GM10847 (cell line): ENCODE measurements around the gene RARB.

Source experiments
- POLR2A ChIP-seq: IDR thresholded peaks from 2 replicates; pipeline ENCODE4 v1.6.1; 2011; ENCODE audit not compliant: insufficient read length; ENCODE audit errors: extremely low read depth

The RARB gene

DNA sequence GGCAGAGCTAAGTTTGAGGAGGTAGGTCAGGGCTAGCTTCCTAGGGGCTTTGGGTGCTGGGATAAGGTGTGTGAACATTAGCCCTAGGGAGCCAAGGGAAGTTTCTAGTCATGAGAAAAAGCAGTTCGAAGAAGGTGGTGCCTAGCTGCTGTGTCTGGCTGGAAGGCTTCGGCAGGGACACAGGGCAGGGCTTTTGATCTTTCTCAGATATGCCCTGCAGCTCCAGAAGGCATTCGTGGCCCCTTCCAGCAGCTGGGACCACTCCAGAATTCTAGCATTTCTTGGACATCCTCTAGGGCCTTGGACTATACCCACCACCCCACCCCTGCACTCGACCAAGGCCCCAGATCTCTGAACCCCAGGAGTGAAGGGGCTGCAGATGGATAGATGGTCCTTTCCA, 148.1 kb downstream of the RARB start:
- TF ChIP-seq POLR2A, result no peak

- no peak for TF ChIP-seq POLR2A
These were observed 148.9 kb downstream of the RARB start for GRCh38 chr3:25576831-25577454.

- TF ChIP-seq POLR2A, result no peak
These were observed 150.0 kb downstream of the RARB start for GRCh38 chr3:25578059-25578458.

GRCh38 chr3:25580534-25580933, 152.5 kb downstream of the RARB start:
- no peak for TF ChIP-seq POLR2A

DNA sequence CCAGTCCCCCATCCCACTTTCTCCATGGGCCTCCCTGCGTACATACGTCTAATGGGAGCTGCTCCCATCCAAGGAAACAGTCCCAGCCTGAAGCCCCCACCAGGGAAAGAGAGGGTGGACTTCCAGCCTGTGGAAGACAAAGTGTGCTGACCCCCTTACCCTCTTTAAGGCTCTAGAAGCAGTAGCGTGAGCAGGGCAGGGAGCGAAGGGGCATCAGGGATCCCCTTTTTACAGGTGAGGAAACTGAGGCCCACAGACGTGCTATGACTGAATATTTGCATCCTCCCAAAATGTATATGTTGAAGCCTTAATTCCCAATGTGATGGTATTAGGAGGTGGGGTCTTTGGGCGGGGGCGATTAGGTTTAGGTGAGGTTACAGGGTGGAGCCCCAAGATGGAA, 153.3 kb downstream of the RARB start:
- TF ChIP-seq POLR2A, result no peak

DNA sequence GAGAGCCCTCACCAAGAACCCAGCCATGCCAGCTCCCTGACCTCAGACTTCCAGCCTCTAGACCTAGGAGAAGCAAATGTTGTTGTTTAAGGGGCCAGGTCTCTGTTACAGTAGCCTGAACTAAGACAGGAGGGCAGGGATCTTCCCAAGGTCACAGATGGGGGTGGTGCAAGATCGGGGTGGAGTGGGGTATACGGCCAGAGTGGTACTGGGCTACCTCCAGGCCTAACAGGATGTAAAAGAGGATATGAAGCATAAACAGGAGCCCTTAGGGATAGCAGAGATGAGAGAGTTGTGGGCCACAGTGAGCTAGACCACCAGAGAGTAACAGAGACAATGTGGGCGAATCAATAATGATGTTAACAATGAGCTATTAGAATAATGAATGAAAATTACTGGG, 153.8 kb downstream of the RARB start:
- TF ChIP-seq POLR2A, result no peak

DNA sequence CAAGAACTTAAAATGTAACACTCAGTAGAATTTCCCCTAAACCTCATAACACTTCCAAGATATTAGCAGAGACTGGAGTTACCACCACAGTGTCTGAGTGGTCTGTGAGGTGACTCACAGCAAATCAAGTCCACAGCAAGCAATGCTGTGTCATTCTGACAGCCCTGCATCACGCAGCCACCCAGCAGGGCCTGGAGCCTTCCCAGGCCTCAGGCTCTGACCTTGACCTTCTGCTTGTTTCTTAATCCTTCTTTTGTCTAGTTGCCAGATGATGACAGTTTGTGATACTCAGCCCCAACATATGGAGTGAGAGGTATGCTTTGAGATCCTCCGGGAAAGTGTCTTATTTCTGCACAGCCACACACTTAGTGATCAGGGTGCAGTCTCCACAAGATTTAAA, 154.2 kb downstream of the RARB start:
- no peak for TF ChIP-seq POLR2A

DNA sequence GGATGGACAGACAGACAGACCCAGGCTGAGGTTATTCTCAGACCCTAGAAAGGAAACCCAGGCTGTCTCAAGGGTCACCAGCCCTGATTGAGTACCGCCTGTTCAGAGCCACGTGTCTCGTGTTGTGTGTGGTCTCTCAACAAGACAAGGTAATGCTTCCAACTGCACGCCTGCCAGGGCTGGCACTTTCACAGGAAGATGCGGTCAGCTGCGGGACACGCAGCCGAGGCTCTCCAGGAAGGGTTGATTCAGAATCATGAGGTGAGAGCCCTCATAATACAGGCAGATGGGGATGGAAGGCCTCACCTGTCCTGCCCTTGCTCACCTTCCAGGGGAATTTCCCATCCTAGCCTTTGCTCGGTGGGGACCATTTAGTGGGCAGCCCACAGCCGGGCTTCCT, 155.3 kb downstream of the RARB start:
- TF ChIP-seq POLR2A, result no peak

DNA sequence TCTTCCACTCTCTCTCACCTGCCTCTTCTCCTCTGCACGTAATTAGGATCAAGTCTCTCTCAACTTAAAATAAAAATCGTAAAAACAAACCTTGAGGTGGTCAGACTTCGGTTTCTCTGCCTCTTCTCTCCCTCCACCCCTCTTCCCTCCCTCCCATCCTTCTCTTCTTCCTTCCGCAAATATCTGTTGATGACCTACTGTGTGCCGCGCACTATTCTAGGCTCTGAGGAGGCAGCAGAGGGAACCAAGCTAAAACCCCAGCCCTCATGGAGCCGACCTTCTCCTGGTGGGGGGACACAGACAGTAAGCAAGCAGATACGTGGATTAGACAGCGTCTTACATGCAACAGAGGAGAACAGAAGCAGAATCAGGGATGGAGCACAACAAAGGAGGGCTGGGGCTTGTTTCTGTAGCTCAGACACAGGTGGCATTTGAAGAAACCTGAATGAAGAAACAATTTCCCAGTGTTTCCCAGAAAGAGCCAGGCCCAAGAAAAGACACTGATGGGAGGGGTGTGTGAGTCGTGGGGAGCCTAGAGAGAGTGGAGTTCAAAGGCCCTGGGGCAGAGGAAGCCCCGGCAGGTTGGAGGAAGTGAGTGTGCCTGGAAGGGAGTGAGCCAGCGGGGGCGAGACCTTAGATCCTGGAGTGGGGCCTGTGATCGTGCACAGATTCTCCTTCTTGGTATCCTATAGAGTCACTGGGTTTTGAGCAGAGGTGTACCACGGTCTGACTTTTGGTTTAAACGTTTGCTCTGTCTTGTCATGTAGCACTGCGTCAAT, 156.1 kb downstream of the RARB start:
- no peak for TF ChIP-seq POLR2A

DNA sequence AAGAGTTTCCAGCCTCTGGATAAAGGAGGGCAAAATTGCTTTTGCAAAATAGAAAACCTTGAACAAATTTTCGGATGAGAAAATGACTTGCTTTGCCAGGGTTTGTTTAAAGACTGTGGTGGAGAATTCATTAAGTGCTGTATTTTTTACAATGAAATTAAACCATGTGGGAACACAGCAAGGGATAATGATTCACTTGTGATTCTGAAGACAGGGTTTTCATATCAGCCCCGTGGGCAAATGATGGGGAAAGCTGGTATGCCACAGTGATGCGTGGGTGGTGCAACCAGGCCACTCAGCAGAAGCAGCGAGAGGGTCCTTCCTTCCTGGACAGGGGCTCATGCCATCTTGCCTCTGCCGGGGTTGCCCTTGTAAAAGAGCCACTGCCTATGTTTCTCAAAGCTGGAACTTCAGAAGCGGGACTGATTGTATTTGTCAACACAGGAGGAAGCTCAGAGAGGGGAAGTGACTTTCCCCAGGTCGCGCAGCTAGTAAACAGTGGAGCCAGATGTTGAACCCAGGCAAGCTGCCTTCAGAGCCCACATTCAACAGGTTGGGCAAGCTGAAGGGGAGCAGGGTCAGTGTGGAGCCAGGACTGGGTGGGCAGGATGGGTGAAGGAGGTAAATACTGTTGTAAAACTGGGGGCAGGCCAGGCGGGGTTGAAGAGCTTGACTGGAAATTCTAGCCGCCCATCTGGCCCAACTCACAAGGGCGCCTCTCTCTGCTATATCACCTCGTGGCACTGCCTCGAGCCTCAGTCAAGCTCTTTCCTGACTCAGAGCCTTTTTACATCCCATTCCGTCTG, 157.5 kb downstream of the RARB start:
- TF ChIP-seq POLR2A, result no peak

DNA sequence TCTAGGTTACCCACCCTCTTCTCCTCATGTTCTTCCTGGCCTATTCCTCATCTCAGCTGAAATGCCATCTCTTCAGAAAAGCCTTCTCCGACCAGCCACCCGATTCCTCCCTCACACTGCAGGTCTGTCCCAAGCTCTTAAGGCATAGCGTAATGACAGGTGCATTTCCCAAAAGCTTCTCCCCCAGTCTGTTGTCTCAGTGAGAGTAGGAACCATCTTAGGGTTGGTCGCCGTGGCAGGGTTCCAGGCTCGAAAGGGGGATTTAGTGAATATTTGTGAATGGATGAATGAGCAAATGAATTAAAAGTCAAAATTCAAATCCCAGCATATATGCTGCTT, 158.1 kb downstream of the RARB start:
- no peak for TF ChIP-seq POLR2A

DNA sequence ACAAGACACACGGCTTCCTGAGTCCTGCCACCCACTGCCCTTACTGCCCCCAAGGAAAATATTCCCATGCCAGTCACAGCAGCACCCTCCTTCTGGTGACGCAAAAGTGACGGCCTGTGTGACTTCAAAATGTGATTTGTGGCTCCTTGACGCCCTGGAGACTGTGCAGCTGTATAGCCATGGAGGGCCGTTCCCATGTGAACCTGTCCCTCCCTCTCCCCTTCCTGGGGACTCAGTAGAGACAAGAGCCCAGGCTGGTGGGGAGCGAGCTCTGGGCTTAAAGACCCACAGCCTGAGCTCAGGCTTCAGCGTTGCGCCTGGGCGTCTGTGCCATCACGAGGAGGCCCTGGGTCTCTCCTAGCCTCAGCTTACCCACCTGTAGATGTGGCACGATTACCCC, 158.5 kb downstream of the RARB start:
- no peak for TF ChIP-seq POLR2A

DNA sequence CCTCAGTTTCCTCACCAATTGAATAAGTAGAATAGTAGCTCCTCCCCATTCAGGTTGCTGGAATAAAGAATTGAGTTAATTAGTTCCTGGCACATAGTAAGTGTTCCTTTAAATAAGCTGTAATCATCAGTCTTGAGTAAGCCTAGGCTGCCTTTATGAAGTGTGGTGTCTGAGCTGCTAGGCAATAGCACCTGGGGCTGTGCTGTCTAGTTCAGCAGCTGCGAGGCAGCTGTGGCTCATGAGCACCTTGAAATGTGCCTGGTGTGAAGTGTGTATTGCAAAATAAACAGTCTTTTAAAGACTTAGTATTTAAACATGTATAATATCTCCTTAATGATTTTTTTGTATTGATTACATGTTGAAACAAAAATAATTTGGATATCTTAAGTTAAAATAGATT, 159.0 kb downstream of the RARB start:
- no peak for TF ChIP-seq POLR2A

GRCh38 chr3:25587526-25587925, 159.5 kb downstream of the RARB start:
- TF ChIP-seq POLR2A, result no peak

DNA sequence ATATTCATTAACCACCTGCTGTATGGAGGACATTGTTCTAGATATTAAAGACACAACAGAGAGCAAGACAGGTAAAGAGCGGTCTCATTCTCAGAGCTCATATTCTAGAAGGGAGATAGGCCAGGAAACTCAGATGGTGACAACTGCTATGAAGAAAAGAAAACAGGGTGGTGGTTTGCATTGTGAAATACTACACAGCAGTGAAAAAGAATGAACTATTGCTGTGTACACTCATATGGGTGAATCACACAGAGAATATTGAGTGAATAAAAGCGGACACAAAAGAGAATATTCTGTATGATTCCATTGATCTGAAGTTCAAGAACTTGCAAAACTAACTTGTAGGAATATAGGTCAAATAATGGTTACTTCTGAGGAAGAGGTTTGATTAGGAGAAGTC, 159.9 kb downstream of the RARB start:
- TF ChIP-seq POLR2A, result no peak

- TF ChIP-seq POLR2A, result no peak
These were observed 160.5 kb downstream of the RARB start for GRCh38 chr3:25588441-25589103.
